ENCODE measurements around the gene NPSR1.
A peak's percentile ranks its signal among the peaks of the same experiment; 100 is the strongest.

NPSR1 gene

GRCh38 chr7:34821932-34822558, 164.0 kb downstream of the NPSR1 start:
- DNase-seq (ENCODE audit: insufficient read length, low spot score) (no peak), FAIRE-seq (no peak)
- TF ChIP-seq POLR2A (IDR thresholded peaks at IDR 0.05; ENCODE audit: low read depth, low read length), result no peak

GRCh38 chr7:34823650-34824258, 165.7 kb downstream of the NPSR1 start:
- no peak for TF ChIP-seq POLR2A (IDR thresholded peaks at IDR 0.05; ENCODE audit: low read depth, low read length)
- DNase-seq (ENCODE audit: insufficient read length, low spot score), result peak; percentile 49
- FAIRE-seq, result no peak

DNA sequence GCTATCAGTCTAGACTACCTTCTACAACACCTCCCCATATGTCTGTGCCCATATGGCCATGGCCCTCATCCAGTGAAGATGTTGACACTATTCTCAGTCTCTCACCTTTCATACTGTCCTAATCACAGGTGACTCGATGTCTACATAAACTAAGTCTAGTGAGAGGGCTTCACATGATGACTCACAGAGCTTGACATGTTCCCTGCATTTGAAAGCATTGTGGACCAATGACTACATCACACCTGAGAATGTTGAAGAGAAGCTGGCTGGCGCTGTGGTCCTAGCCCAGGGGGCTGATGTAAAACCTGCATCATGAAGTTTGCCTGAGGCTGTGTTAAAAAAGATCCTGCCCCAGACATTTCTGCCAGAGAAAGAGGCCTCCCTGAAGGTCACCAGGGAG, 167.2 kb downstream of the NPSR1 start:
- no peak for TF ChIP-seq POLR2A (IDR thresholded peaks at IDR 0.05; ENCODE audit: low read depth, low read length)
- DNase-seq (ENCODE audit: insufficient read length, low spot score), result no peak

GRCh38 chr7:34830390-34830789, 172.4 kb downstream of the NPSR1 start:
- DNase-seq (ENCODE audit: insufficient read length, low spot score) (no peak), FAIRE-seq (no peak)
- no peak for TF ChIP-seq POLR2A (IDR thresholded peaks at IDR 0.05; ENCODE audit: low read depth, low read length)

More for the DNA sequence above, 167.2 kb downstream of the NPSR1 start:
- FAIRE-seq, result no peak

DNA sequence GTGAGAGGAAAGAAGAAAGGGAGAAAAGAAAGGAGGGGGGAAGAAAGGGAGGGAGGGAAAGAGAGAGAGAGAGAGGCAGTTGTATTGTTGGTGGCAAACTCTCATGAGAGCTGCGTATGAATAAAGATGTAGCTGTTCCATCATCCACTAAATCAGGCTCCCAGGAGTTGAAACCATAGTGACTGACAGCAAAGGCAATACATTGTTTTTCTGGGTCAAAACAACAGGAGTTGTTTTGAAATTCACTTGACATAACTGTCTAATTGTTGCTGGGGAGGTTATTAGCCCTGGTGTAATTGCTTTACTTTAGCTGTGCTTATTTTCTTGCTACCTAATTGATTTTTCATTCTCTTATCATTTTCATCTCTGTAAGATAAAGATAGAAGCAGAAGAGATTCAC, 173.4 kb downstream of the NPSR1 start:
- no peak for TF ChIP-seq POLR2A (IDR thresholded peaks at IDR 0.05; ENCODE audit: low read depth, low read length)
- no peak for DNase-seq (ENCODE audit: insufficient read length, low spot score)
- FAIRE-seq, result no peak

- DNase-seq (ENCODE audit: insufficient read length, low spot score), result no peak
- FAIRE-seq, result no peak
- no peak for TF ChIP-seq POLR2A (IDR thresholded peaks at IDR 0.05; ENCODE audit: low read depth, low read length)
These were observed 174.0 kb downstream of the NPSR1 start for GRCh38 chr7:34832020-34832419.

GRCh38 chr7:34835901-34836600, 178.0 kb downstream of the NPSR1 start:
- TF ChIP-seq POLR2A (IDR thresholded peaks at IDR 0.05; ENCODE audit: low read depth, low read length), result no peak
- no peak for DNase-seq (ENCODE audit: insufficient read length, low spot score)
- FAIRE-seq, result no peak

DNA sequence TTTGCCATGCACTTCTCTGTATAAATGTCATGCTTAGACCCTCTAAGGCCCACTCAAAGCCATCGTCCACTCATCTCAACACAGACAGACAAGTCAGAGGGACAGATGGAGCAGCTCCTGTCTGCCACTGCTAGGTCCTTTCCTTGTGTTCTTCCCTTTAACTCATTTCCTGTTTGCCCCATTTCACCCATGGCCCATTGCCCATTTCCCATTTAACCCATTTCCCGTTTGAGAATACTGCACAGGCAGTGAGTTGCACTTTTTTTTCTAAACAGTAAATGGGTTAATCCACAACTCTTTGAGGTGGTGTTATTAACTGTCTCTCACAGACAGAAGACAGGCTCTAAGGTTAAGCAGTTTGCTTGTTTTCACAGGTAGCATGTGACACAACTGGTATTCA, 179.3 kb downstream of the NPSR1 start:
- FAIRE-seq, result no peak
- TF ChIP-seq POLR2A (IDR thresholded peaks at IDR 0.05; ENCODE audit: low read depth, low read length), result no peak
- DNase-seq (ENCODE audit: insufficient read length, low spot score), result peak; percentile 20

- TF ChIP-seq POLR2A (IDR thresholded peaks at IDR 0.05; ENCODE audit: low read depth, low read length), result no peak
- DNase-seq (ENCODE audit: insufficient read length, low spot score), result peak; percentile 49
- peak; percentile 64 for FAIRE-seq
These were observed 179.8 kb downstream of the NPSR1 start for GRCh38 chr7:34837801-34838201.

DNA sequence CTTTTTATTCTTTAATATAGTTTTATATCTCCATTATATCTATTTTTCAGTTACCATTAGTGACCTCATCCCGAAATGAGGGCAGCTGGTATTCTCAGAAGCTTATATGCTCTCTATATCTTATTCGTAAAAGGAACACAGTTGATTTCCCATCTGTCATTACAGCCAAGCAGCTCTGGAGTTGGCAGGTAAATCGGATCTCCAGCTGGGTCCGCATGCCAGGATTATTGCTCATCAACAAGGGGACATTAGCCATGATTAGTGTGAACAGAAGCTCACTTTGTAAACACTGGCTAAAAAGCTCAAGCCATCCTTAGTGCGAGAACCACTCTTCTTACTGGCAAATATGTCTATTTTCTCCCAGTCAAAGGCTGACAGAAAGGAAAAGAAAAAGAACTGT, 180.3 kb downstream of the NPSR1 start:
- no peak for DNase-seq (ENCODE audit: insufficient read length, low spot score)
- no peak for FAIRE-seq
- TF ChIP-seq POLR2A (IDR thresholded peaks at IDR 0.05; ENCODE audit: low read depth, low read length), result no peak

DNA sequence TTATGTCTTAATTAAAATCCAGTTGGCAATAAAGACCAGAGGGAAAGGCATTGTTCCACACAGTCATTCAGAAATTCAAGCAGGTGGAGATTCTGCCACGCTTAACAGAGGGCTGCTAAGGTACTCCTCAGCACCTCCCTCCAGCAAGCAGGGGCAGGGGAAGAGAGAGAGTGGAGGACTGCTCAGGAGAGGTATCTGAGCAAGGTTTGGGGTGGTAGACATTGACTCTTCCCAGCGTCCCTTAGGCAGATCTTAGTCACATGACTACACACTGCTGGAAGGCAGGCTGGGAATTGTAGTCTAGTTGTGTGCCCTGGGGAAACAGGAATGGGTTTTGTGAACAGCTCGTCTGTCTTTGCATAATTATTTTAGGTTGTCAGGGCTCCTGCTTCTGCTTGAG, 181.6 kb downstream of the NPSR1 start:
- DNase-seq (ENCODE audit: insufficient read length, low spot score) (no peak), FAIRE-seq (no peak)

GRCh38 chr7:34840176-34840785, 182.3 kb downstream of the NPSR1 start:
- FAIRE-seq (no peak), DNase-seq (ENCODE audit: insufficient read length, low spot score) (no peak)
- no peak for TF ChIP-seq POLR2A (IDR thresholded peaks at IDR 0.05; ENCODE audit: low read depth, low read length)

More for the DNA sequence above, 181.6 kb downstream of the NPSR1 start:
- no peak for TF ChIP-seq POLR2A (IDR thresholded peaks at IDR 0.05; ENCODE audit: low read depth, low read length)

- DNase-seq (ENCODE audit: insufficient read length, low spot score), result no peak
- no peak for FAIRE-seq
- TF ChIP-seq POLR2A (IDR thresholded peaks at IDR 0.05; ENCODE audit: low read depth, low read length), result no peak
These were observed 183.3 kb downstream of the NPSR1 start for GRCh38 chr7:34841326-34841725.

DNA sequence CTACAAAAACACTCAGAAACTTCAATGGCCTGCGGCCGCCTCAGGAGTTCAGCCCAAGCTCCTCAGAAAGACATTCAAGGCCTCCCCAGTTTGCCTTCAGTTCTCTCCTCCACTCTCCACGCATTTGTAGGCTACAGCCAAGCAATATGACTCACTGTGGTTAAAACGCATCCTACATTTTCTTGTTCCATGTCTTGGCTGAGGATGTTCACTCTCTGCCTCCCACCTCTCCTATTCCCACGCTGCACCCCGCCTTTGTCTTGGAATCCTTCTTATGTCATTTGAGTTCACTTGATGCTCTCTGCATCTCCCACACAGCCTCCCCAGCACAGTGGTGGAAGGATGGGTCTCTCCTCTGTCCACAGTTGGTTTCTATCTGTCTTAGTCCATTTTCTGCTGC, 184.8 kb downstream of the NPSR1 start:
- TF ChIP-seq POLR2A (IDR thresholded peaks at IDR 0.05; ENCODE audit: low read depth, low read length), result no peak
- FAIRE-seq (no peak), DNase-seq (ENCODE audit: insufficient read length, low spot score) (no peak)
